Measurements from ENCODE around the gene SLC9A3. TPM values are rescaled to one million over a fixed set of nuclear protein-coding genes. Genes with fewer than 3 reads are reported as not detected.

SLC9A3 gene
- polyA plus RNA-seq, 1 of the 3 experiments (the other 2 are of a cell fraction): 1.9 TPM

DNA sequence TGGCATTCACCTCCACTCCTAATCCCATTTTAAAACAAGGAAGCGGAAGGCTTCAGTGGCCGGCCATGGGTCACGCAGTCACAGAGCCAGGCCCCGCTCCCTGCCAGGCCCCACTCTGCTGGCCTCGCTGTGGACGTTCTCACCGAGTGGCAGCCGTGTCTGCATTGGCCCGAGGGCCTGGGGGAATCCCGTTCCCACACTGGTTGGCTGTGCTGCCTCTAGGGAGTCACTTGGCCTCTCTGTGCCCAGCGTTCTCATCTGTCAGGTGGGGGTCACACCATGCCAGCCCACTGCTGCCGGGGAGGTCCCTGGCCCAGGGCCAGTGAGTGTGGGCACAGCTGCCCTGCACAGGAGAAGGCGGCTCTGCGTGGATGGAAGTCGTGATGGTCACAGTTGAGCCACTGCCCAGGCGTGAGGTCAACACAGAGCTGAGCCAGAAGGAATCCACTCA is 13.4 kb upstream of the SLC9A3 start:
- TF ChIP-seq, protein P1, sequence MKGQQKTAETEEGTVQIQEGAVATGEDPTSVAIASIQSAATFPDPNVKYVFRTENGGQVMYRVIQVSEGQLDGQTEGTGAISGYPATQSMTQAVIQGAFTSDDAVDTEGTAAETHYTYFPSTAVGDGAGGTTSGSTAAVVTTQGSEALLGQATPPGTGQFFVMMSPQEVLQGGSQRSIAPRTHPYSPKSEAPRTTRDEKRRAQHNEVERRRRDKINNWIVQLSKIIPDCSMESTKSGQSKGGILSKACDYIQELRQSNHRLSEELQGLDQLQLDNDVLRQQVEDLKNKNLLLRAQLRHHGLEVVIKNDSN (IDR thresholded peaks at IDR 0.05; ENCODE audit: borderline replicate concordance, low read depth): no peak
- TF ChIP-seq MEF2A (IDR thresholded peaks at IDR 0.05; ENCODE audit: borderline replicate concordance, low read depth) (no peak), CHD2 (IDR thresholded peaks at IDR 0.05; ENCODE audit: low read length, partially characterized antibody) (no peak), IRF3 (IDR thresholded peaks at IDR 0.05; ENCODE audit: low read depth, low read length) (no peak), ELF1 (IDR thresholded peaks at IDR 0.05) (no peak), SIN3A (IDR thresholded peaks at IDR 0.05; ENCODE audit: borderline replicate concordance, low read depth, low read length) (no peak)
- WGBS (ENCODE audit: low lambda C conversion rate): 68% methylated on average over 13 of the region's 16 CpGs
- H3K9me3 ChIP-seq: no peaks in the 10 kb centered on the region
- POLR2A ChIA-PET: no interaction called here
- CTCF ChIA-PET: interaction anchor here (1.4 kb wide), 1 partner anchor 12 kb away, joined by 4 read pairs; no protein-coding TSS in a partner anchor
- no peak overlapping the region for H3K4me2 ChIP-seq
- H3F3A ChIP-seq (replicated peaks; ENCODE audit: insufficient read depth): no peaks in the 10 kb centered on the region
- no peaks in the 10 kb centered on the region; a peak in 1 of 4 replicates for H3K4me1 ChIP-seq (ENCODE audit: control insufficient read depth in 1 of 2, insufficient read depth in 2 of 2, low read depth in 1 of 2, low read length in 1 of 2)
- no peaks in the 10 kb centered on the region for H3K27me3 ChIP-seq (ENCODE audit: insufficient read depth)
- no peaks in the 10 kb centered on the region for H3K9me2 ChIP-seq
- H2AFZ ChIP-seq (ENCODE audit: low read depth): no peak overlapping the region
- no peak overlapping the region for H3K27ac ChIP-seq (ENCODE audit: low read depth in 2 of 2, low read length in 1 of 2)
- no peaks in the 10 kb centered on the region for H3K79me2 ChIP-seq (ENCODE audit: insufficient read depth)
- no peaks in the 10 kb centered on the region for H4K20me1 ChIP-seq (ENCODE audit: insufficient read depth)
- DNase-seq: no peak
- H3K4me3 ChIP-seq (ENCODE audit: low read depth in 2 of 2, low read length in 1 of 2): no peak overlapping the region
- H3K9ac ChIP-seq: no peak overlapping the region
- no peaks in the 10 kb centered on the region for H3K36me3 ChIP-seq (replicated peaks in 1 of 2; ENCODE audit: control insufficient read depth in 1 of 2, insufficient read depth in 2 of 2, low read length in 1 of 2)

DNA sequence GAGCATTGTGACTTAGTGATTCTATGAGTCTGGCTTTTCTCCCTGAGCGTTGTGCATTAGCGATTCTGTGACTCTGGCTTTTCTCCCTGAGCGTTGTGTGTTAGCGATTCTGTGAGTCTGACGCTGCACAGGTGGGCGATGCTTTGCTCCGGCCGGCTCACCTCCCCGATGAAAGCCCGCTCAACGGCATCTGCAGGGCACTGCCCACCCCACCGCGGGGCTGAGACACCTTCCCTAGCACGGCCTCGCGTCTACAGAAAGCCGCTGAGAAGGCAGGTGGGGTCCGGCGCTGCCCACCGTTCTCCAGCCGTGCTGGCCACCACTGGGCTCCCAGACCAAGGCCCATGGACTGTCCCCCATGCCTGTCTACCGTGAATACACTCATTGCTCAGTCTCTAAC is 12.8 kb upstream of the SLC9A3 start:
- Histone ChIP-seq H3K36me3 (replicated peaks in 1 of 2; ENCODE audit: control insufficient read depth in 1 of 2, insufficient read depth in 2 of 2, low read length in 1 of 2) (no peaks in the 10 kb centered on the region), H2AFZ (ENCODE audit: low read depth) (no peak overlapping the region), H3K9ac (no peak overlapping the region), H3F3A (replicated peaks; ENCODE audit: insufficient read depth) (no peaks in the 10 kb centered on the region), H3K9me3 (no peaks in the 10 kb centered on the region), H3K4me3 (ENCODE audit: low read depth in 2 of 2, low read length in 1 of 2) (no peak overlapping the region), H3K79me2 (ENCODE audit: insufficient read depth) (no peaks in the 10 kb centered on the region), H3K9me2 (no peaks in the 10 kb centered on the region), H4K20me1 (ENCODE audit: insufficient read depth) (no peaks in the 10 kb centered on the region), H3K27ac (ENCODE audit: low read depth in 2 of 2, low read length in 1 of 2) (no peak overlapping the region), H3K27me3 (ENCODE audit: insufficient read depth) (no peaks in the 10 kb centered on the region), H3K4me2 (no peak overlapping the region), H3K4me1 (ENCODE audit: control insufficient read depth in 1 of 2, insufficient read depth in 2 of 2, low read depth in 1 of 2, low read length in 1 of 2) (no peaks in the 10 kb centered on the region; a peak in 1 of 4 replicates)
- POLR2A ChIA-PET: no interaction called here
- WGBS (ENCODE audit: low lambda C conversion rate): 77% methylated on average over 17 of the region's 22 CpGs
- no peak for DNase-seq
- CTCF ChIA-PET: no interaction called here
- TF ChIP-seq EP300 (IDR thresholded peaks at IDR 0.05; ENCODE audit: borderline replicate concordance in 1 of 2, low read depth in 1 of 2, low read length in 1 of 2): no peak
- no peak for TF ChIP-seq POLR2AphosphoS5 (IDR thresholded peaks at IDR 0.05; ENCODE audit: low read depth, low read length)
- TF ChIP-seq, protein P2, sequence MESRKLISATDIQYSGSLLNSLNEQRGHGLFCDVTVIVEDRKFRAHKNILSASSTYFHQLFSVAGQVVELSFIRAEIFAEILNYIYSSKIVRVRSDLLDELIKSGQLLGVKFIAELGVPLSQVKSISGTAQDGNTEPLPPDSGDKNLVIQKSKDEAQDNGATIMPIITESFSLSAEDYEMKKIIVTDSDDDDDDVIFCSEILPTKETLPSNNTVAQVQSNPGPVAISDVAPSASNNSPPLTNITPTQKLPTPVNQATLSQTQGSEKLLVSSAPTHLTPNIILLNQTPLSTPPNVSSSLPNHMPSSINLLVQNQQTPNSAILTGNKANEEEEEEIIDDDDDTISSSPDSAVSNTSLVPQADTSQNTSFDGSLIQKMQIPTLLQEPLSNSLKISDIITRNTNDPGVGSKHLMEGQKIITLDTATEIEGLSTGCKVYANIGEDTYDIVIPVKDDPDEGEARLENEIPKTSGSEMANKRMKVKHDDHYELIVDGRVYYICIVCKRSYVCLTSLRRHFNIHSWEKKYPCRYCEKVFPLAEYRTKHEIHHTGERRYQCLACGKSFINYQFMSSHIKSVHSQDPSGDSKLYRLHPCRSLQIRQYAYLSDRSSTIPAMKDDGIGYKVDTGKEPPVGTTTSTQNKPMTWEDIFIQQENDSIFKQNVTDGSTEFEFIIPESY (IDR thresholded peaks at IDR 0.05; ENCODE audit: borderline replicate concordance, low read depth): no peak
- no peak for TF ChIP-seq EZH2phosphoT487 (IDR thresholded peaks at IDR 0.05; ENCODE audit: borderline replicate concordance, low read depth)
- no peak for TF ChIP-seq MXI1 (IDR thresholded peaks at IDR 0.05; ENCODE audit: low read depth, low read length)
- TF ChIP-seq, protein P1 (IDR thresholded peaks at IDR 0.05; ENCODE audit: borderline replicate concordance, low read depth): no peak
- no peak for TF ChIP-seq FOSL2 (IDR thresholded peaks at IDR 0.05; ENCODE audit: borderline replicate concordance, low read depth)
- no peak for TF ChIP-seq MAX (IDR thresholded peaks at IDR 0.05; ENCODE audit: low read depth)
- no peak for TF ChIP-seq RAD21 (IDR thresholded peaks at IDR 0.05; ENCODE audit: low read length)
- TF ChIP-seq YY1 (IDR thresholded peaks at IDR 0.05; ENCODE audit: low read depth): no peak
- TF ChIP-seq, protein P3, sequence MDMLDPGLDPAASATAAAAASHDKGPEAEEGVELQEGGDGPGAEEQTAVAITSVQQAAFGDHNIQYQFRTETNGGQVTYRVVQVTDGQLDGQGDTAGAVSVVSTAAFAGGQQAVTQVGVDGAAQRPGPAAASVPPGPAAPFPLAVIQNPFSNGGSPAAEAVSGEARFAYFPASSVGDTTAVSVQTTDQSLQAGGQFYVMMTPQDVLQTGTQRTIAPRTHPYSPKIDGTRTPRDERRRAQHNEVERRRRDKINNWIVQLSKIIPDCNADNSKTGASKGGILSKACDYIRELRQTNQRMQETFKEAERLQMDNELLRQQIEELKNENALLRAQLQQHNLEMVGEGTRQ (IDR thresholded peaks at IDR 0.05; ENCODE audit: borderline replicate concordance, low read depth, low read length): no peak
- TF ChIP-seq JUND (IDR thresholded peaks at IDR 0.05): no peak
- TF ChIP-seq, protein P4, sequence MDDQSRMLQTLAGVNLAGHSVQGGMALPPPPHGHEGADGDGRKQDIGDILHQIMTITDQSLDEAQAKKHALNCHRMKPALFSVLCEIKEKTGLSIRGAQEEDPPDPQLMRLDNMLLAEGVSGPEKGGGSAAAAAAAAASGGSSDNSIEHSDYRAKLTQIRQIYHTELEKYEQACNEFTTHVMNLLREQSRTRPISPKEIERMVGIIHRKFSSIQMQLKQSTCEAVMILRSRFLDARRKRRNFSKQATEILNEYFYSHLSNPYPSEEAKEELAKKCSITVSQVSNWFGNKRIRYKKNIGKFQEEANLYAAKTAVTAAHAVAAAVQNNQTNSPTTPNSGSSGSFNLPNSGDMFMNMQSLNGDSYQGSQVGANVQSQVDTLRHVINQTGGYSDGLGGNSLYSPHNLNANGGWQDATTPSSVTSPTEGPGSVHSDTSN (IDR thresholded peaks at IDR 0.05): no peak
- no peak for TF ChIP-seq IRF3 (IDR thresholded peaks at IDR 0.05; ENCODE audit: low read depth, low read length)
- no peak for TF ChIP-seq TAF1 (IDR thresholded peaks at IDR 0.05; ENCODE audit: borderline replicate concordance, low read depth, low read length)
- no peak for TF ChIP-seq SIN3A (IDR thresholded peaks at IDR 0.05; ENCODE audit: borderline replicate concordance, low read depth, low read length)
